ENCODE data around the gene ZKSCAN4.

Gene ZKSCAN4

DNA sequence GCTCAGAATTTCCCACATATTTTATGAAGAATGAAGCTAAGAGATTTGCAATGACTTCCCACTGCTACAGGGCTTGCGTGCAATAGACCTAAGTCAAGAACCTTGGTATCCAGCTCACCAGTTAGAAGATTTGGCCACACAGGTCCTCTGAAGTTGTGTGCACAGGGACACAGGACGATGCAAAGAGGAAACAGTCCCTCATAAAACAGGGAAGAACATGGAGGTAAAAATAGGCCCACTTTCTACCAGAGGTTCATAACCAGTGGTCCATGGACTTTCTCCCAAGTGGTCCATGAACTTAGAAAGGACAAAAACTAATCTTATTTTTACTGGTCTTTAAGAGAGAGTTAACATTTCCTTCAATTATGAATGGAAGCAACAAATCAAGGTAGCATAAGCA is 1.3 kb downstream of the ZKSCAN4 start:
- in situ Hi-C loops (cut with HindIII; ENCODE audit: low sequenced_read_pairs), result no loop called here

DNA sequence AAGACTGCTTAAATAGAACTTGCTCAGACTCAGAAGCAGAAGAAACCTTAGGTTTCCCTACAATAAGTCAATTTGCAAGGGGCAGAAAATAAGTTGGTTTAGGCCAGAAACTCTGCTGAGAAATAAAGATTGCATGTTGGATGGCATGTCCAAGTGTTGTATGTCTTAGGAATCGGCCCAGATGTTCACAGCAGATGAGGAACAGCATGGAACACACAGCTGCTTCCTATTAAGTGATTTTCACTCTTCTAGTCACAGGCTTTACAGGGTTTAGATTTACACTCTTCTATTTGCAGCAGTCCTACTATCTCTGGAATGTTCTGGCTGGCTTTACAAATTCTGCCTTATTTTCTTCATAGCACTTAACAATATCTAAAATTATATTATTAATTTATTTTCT is 3.2 kb downstream of the ZKSCAN4 start:
- in situ Hi-C loops (cut with HindIII; ENCODE audit: low sequenced_read_pairs), result no loop called here

DNA sequence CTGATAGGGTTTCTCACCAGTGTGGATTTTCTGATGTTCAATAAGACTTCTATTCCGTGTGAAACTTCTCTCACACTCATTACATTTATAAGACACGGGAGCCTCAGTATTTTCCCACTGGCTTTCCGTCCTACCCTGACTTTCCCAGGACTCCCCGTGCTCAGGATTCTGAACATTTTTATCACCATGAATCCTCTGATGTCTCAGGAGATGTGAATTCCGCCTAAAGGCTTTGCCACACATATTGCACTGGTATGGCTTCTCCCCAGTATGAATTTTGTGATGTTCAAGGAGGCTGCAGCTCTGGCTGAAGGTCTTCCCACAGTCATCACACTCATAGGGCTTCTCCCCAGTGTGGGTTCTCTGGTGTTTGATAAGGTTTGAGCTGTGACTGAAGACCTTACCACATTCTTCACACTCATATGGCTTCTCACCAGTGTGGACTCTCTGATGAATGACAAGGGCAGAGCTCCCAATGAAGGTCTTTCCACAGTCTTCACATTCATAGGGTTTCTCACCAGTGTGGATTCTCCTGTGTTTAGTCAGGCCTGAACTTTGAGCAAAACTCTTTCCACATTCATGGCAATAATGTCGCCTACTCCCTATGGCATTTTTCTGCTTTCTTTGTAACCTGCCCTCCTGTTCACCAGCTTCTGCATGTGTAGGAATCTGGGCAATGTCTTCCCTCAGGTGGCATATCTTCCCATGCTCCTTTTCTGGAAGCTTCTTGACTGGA is 6.7 kb downstream of the ZKSCAN4 start:
- in situ Hi-C loops (cut with HindIII; ENCODE audit: low sequenced_read_pairs), result no loop called here

DNA sequence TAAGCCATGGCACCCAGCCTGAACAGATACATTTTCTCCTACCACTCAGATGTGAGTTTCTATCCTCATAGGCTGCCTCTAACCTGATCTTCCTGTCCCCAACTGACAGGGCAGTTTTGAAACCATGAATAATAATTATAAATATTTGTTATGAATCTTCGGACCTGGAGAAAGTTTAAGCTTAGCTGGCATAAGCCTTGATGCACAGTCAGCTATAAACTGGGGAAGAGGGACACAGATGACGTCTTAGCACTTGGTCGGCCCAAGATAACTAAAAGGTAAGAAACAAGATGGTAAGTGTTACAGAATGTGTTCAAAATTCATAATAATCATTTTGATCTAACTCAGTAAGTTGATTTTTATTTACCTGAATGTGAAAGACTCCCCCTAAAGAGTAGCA is 8.1 kb downstream of the ZKSCAN4 start:
- in situ Hi-C loops (cut with HindIII; ENCODE audit: low sequenced_read_pairs), result no loop called here

DNA sequence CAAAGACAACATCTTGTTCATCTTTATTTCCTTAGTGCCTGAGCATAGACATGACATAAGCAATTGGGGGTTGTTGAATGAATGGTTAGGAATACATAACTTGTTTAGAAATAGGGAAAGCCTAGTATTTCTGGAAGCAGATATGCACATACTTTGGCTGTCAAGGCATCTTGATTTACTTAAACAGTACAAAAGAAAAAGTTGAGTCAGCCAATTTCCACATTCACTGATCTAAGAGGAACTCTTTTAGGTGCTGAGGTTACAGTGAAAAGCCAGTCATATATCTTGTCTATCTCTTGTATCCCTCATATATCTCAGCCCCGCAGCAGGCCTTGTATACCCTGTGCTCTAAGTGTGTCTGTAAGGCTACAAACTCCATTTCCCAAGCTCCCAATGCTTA is 11.6 kb downstream of the ZKSCAN4 start:
- in situ Hi-C loops (cut with HindIII; ENCODE audit: low sequenced_read_pairs), result no loop called here

DNA sequence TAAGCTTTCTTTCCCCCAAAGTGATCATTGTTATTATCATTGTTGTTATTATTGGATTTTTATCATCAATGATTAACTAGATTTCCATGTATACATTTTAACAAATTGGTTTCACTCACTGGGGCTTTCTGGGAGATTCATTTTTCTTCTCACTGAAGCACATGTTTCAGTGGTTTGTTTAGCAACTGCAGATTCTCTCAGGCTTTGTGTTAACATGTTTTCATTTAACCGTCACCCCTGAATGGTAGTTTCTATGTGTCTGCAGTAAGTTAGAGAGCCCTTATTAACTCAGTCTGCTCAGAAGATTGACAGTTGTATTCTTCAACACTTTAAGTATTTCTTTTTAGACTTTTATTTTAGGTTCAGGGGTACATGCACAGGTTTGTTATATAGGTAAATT is 12.4 kb downstream of the ZKSCAN4 start:
- in situ Hi-C loops (cut with HindIII; ENCODE audit: low sequenced_read_pairs), result no loop called here

DNA sequence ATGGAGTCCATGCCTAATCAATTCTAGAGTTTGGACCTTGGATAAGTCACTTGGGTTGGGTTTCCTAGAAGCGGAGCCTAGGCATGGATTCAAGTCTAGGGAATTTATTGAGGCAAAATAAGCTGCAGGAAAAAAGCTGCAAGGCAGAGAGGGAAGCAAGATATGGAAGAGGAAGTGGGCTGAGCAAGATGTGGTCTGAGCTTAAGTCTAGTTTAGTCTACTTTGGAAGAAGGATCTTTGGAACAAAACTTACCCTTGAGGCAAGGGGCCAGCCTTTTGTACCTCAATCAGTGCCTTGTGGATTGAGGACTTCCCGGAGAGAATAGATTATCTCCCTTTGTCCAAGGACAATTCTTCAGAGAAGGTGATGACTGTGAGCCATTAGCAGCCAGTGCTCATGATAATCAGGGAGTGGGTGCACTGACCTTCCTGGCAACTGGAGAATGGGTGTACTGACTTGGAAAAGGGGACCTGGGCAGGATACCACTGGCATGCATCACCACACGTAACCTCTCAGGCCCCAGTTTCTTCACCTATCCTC is 16.1 kb downstream of the ZKSCAN4 start:
- in situ Hi-C loops (cut with HindIII; ENCODE audit: low sequenced_read_pairs), result no loop called here

DNA sequence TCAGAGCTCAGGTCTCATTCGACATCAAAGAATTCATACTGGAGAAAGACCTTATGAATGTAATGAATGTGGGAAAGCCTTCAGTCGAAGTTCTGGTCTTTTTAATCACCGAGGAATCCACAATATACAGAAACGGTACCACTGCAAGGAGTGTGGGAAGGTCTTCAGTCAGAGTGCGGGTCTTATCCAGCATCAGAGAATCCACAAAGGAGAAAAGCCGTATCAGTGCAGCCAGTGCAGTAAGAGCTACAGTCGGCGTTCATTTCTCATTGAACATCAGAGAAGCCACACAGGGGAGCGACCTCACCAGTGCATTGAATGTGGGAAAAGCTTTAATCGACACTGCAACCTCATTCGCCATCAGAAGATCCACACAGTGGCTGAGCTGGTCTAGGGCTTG is 19.3 kb downstream of the ZKSCAN4 start:
- in situ Hi-C loops (cut with HindIII; ENCODE audit: low sequenced_read_pairs), result no loop called here

DNA sequence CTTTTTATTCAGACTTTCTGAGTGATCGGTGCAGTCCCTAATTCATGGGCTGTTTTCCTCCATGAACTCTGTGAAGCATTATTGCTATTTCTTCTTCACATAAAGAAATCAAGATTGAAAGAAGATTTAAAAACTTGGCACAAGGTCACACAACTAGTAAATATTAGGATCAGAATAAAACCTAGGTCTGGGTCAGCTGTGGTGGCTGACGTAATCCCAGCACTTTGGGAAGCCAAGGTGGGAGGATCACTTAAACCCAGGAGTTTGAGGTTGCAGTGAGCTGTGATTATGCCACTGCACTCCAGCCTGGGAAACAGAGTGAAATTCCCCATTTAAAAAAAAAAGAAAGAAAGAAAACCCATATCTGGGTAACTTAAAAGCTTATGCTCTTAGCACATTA is 25.6 kb downstream of the ZKSCAN4 start:
- in situ Hi-C loops (cut with HindIII; ENCODE audit: low sequenced_read_pairs), result no loop called here

DNA sequence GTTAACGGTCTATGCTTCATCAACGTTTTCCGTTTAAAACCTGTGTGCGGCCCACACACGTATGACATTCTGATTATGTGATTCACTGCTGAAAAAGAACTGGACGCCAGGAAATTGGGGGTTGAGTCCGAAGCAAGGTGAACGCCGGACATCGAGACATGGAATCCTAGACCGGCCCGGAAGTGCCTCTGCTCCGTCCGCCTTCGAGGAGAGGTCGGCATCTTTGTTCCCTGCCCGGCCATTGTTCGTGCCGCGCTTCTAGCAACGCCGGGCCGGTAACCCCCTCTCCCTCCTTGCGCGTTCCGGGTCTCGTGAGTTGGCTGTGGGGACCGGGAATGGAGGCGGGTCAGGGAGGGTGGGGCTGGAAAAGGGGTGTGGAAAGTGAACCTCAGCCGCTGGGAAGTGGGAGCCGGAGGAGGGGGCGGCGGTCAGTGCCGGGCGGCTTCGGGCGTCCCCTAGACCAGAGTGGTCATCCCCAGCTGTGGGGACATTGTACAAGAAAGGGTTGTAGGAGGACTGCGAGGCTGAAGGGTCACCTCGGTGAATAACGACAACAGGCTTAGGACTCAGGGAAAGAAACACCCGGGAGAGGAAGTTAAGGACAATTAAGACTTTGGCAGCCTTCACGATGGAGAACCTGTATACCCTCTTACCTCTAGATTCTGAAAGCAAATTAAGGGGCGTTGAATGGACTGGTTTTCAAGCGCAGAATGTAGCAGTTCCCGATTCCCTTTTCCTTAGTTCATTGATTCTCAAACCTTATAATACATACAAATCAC is 26.8 kb downstream of the ZKSCAN4 start, which contains the start of gene ZSCAN9:
ZSCAN9 (plus strand) TSS at position 220 of the 779 bp plus-strand sequence. CDS start 1,810 bp downstream, outside the sequence.
- in situ Hi-C loops (cut with HindIII; ENCODE audit: low sequenced_read_pairs), result no loop called here

DNA sequence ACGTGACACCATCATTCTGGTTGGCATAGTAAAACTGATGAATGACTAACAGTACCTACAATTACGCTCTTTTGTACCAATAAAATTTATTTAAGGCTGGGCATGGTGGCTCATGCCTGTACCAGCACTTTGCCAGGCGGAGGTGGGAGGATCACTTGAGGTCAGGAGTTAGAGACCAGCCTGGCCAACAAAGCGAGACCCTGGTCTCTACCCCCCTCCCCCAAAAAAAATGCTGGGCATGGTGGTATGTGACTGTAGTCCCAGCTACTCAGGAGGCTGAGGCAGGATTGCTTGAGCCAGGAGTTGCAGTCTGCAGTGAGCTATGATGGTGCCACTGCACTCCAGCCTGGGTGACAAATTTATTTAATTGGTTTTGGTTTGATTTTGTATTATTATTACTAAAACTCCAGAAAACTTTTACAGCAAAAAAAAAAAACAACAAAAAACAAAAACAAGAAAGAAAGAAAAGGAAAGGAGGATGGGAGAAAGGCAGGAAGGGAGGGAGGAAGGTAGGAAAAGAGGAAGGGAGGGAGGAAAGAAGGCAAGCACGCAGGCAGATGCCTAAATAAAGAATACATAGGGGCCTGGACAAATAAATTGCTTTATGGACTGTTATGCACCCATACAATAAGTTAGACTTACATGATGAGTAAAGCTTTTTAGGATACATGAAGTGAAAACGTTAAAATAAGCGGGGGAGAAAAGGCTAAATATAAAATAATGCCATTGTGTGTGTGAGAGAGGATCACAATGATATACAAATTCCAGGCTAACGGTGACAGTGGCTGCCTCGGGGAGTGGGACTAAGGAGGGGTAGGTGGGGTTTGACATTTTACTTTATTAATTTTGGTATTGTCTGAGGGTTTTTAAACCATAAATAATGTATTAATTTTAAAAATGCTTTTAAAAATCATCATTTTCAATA is 27.7 kb downstream of the ZKSCAN4 start:
- in situ Hi-C loops (cut with HindIII; ENCODE audit: low sequenced_read_pairs), result no loop called here

DNA sequence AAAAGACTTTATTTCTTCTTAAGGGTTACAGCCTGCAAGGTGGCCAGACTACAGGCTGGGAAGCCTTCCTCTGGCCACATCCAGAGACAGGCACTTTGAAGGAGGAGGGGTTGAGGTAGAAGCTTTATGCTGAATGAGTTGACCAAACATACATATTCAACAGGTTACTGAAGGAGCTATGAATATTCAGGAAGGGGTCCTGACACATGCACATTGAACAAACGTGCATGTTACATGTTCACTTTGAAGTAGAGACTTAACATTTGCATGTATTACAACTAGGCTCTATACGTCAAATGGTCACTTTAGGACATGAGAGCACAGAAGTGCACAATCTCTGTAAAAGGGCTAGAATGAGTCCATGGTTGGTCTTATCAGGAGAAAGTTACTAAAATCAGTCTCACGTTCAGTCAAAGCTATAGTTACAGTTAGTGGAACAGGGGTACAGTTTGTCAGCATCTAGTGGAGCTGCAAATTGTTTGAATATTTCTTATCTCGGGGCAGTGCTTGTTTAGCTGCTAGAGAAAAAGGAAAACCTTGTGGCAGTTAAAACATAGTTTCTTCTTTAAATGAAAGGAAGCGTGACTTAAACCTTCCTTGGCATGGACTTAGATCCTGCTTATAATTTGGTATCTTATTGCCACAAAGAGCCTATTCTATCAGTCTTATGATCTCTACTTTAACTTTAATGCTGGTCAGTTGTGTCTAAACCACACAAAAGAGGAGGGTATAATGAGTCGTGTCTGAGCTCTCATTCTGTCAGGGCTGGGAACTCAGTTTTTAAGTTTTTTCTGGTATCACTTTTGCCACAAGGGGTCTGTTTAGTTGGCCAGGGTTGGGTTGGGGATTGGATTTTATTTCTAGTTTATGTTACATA is 31.6 kb downstream of the ZKSCAN4 start:
- in situ Hi-C loops (cut with HindIII; ENCODE audit: low sequenced_read_pairs), result no loop called here

DNA sequence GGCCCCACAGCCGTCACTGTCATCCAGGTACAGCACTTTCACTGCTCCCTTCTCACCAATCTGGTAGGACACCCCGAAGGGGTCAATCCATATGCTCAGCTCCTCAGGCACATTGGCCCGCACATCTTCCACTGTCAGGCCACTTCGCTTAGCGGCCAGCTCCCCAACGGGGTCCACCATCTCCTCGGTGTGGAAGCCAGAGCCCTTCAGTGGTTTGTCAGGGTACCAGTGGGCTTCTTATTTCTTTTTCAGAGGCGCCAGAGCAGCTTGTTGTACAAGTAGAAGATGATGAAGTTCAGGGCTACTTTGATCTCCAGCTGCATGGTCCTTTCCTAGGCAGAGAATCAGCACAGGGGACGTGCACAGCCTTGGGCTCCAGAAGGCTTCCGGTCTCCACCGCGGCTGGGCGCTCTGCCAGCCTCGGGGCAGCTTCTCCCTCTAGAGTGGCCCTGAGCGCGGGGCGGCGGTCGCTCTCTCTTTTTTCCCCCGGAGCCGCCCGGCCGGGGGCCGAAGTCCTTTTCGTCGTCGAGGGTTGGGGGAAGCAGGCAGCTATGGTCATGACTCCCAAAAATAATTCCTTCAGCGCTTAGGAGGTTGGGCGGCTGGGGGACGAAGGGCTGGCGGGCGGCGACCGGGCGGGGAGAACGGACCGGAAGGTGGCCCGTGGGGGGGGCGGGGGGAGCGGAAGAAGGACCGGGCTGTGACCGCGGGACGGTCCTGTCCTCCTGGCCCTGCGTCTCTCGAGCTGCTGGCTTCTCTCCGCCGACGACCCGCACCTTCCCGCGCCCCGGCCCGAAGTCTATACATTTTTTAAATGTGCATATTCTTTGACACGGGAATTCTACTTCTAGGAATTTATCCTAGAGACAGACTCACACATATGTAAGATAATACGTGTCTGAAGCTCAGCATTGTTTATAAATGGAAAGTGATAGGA is 33.5 kb downstream of the ZKSCAN4 start:
- in situ Hi-C loops (cut with HindIII; ENCODE audit: low sequenced_read_pairs), result no loop called here

DNA sequence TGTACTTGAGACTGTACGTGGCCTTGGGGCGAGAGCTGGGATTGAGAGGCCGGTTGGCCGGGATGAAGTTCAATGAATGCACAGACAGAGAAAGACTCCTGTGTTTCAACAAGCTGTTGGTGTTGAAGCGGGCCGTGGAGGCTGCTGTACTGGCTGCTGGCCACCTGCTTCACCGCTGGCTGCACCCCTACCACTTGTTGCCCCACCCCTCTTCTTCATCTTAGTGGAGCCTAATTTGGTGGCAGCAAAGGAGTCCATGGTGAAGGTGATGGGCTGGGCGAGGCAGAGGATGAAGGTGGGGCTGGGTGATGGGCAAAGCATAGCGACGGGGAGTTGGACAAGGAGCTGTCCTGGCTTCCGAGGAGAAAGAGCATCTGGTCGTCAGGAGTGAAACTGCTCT is 34.2 kb downstream of the ZKSCAN4 start:
- in situ Hi-C loops (cut with HindIII; ENCODE audit: low sequenced_read_pairs), result no loop called here

DNA sequence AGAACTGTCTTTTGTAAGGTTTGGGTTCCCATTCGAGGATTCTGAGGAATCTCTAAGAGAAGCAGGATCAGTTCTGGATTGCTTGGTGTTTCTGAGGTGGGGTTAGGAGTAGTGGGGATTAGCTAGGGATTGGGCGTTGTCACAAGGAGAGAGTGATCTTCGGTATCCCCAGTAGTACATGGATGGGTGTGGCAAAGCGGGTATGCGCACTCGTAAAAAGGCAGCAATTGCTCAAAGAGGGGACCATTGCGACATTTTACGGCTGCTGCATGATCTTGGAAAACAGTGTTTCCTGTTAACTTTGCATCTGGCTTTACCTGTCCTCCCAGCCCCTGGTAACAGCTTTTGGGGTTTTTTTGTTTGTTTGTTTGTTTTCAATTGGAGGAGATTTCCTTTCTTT is 36.6 kb downstream of the ZKSCAN4 start:
- in situ Hi-C loops (cut with HindIII; ENCODE audit: low sequenced_read_pairs), result no loop called here

DNA sequence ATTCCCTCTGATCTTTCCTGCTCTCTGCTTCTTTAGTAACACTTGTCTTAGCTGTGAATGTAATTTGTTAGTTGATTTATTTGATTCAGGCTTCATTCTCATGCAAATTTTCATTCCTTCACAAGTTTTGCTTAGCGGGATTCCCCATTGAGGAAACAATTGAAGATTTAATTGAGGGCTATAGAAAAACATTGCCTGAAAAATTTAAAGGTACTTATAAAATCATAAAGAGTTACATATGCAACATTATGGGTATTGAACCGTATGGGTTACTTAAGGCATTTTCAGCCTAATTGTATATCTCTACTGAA is 38.9 kb downstream of the ZKSCAN4 start:
- in situ Hi-C loops (cut with HindIII; ENCODE audit: low sequenced_read_pairs), result no loop called here

DNA sequence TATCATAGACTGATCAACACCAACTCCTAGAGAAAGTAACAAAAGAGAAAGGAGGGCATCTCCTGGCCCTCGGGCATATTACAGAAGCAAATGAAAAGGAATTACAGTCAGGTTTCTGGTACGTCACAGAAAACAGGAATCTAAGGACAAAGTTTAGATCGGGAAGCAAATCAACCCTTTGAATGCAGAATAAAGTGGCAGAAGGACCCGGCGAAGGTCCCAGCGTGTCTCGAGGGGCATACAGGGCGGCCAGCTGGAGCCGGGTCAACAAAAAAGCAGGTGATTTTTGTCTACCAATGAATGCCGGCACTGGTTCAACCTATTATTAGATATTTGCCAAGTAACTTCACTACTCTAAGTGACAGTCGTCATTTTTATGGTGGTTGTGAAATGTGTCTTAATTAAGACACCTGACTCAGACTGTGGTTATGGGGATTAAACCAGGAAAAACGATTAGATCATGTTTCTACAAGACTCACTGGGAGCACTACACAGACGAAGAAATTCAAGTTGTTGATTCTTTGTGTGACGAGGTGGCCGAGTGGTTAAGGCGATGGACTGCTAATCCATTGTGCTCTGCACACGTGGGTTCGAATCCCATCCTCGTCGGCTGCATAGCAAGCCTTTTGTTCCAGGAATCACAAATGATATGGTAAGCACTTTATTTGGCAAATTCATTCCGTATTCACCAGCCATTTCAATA is 39.4 kb downstream of the ZKSCAN4 start:
- in situ Hi-C loops (cut with HindIII; ENCODE audit: low sequenced_read_pairs), result no loop called here

DNA sequence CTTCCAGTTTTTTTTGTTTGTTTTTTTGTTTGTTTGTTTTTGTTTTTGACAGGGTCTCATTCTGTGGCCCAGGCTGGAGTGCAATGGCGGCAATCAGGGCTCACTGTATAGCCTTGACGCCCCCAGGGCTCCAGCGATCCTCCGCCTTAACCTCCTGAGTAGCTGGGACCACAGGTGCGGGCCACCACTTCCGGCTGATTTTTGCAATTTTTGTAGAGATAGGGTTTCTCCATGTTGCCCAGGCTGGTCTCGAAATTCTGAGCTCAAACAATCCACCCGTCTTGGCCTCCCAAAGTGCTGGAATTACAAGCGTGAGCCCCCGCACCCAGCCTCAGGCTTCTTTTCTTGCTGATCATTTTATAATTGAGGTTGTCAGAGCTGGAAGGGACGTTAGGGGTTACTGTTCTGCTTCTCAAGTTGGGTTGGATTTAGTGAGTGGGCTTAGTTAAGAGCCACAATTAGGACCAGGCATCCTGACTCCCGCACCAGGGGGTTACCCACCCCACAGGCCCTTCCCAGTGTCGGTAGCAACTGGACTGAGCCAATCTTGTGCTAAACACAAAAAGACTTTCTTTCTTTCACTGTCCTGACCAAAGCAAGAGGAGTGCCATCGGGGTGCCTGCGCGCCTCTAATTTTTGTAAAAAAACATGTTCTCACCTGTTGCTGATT is 40.1 kb downstream of the ZKSCAN4 start:
- in situ Hi-C loops (cut with HindIII; ENCODE audit: low sequenced_read_pairs), result no loop called here

Measured in DLD1 (cell line).